GM12878 (cell line): ENCODE results near the gene TCTN1. TPM values are rescaled to one million over a fixed set of nuclear protein-coding genes. Genes with fewer than 3 reads are reported as not detected.
A peak's percentile ranks its signal among the peaks of the same experiment; 100 is the strongest.

Source experiments
- ETV6 ChIP-seq, 2 experiments: fragments of 450-650 bp in 1 of 2; IDR thresholded peaks in 1 of 2; conservative IDR thresholded peaks in 1 of 2; 2 replicates each; pipeline ENCODE4 v1.6.1; 2014; ENCODE audit warnings: antibody characterized with exemption in 1 of 2, borderline replicate concordance in 1 of 2, low read depth in 1 of 2, mild to moderate bottlenecking in 1 of 2, moderate library complexity in 1 of 2
- MYC ChIP-seq: IDR thresholded peaks from 2 replicates; pipeline ENCODE4 v1.6.1; 2011; ENCODE audit warnings: mild to moderate bottlenecking, low read length, moderate library complexity, inconsistent platforms; ENCODE audit not compliant: insufficient read depth, insufficient replicate concordance, insufficient read length, severe bottlenecking
- RAD21 ChIP-seq: IDR thresholded peaks from 2 replicates; pipeline ENCODE4 v1.6.1; 2011; ENCODE audit warnings: mild to moderate bottlenecking, low read depth, low read length, moderate library complexity; ENCODE audit not compliant: insufficient read depth
- YY1 ChIP-seq: IDR thresholded peaks from 2 replicates; pipeline ENCODE4 v1.6.1; 2011; ENCODE audit warnings: low read depth, mild to moderate bottlenecking, low read length
- ZZZ3 ChIP-seq: IDR thresholded peaks from 2 replicates; pipeline ENCODE4 v1.6.1; 2011; ENCODE audit warnings: low read depth; ENCODE audit not compliant: control insufficient read depth, insufficient read length
- polyA plus RNA-seq, 11 experiments: library from polyadenylated mRNA; depleted of rRNA in 4 of 11; unstranded in 6 of 11; stranded (reverse) in 5 of 11; fragments of >200 nt; fragmentation: Nextera tagmentation in 4 of 11; fragmentation: Illumina TruSeq in 1 of 11; extraction: Ambion mirVana in 4 of 11; extraction: Trizol in 1 of 11; gene quantifications; 1 replicate in 1 of 11; 2 replicates in 10 of 11; pipeline versions ENCODE4 v1.2.1 to v1.2.3, GENCODE V29; 2011 to 2016; ENCODE audit warnings: inconsistent platforms in 2 of 11, missing spikeins in 2 of 11, low read depth in 1 of 11
- total RNA-seq, 4 experiments: library from RNA; depleted of rRNA in 3 of 4; stranded (reverse); fragments of >200 nt in 3 of 4; fragmentation: Illumina TruSeq in 1 of 4; extraction: Trizol in 1 of 4; gene quantifications; 2 replicates each; pipeline versions ENCODE4 v1.2.1 to v1.2.3, GENCODE V29; 2013 to 2021
- TF ChIP-seq, protein P1 (sequence below): fragments of 450-650 bp; IDR thresholded peaks from 2 replicates; pipeline ENCODE4 v1.6.1; 2016; ENCODE audit warnings: mild to moderate bottlenecking, moderate library complexity, borderline replicate concordance

TCTN1 gene
- total and polyA plus RNA-seq, 10 of the 15 experiments (the other 5 are each of a cell fraction or from before 2014, with no cell fraction given) = 8.8 to 23.5 (median 15.3) TPM

DNA sequence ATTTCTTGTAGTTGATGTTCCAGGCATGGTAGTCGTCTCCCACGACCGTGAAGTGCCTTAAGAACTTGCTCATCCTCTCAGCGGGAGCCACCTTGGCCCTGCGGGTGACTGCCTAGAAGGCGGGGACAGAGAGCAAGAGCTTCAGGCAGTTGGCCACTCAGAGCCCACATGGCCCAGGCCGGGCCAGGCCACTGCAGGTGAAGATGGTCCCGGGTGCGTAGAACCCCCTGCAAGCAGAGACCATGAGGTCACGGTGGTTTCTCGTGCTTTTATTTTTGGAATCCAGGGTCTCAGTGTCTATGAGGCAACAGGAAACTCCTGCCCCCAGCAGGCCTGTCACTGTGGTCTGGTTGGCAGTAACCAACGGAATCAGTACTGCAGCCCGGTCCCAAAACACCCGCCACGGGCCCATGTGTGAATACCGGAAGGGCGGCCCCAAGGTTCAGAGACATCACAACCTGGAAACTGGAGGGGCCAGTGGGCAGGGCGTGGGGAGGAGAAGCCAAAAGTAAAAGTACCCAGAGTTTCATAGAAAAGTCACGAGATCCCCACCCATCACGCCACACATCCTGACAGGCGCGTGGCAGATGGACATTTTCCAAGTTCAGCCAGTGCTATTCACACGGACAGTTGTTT, 47.5 kb downstream of the TCTN1 start (continued):
- TF ChIP-seq, protein P1, sequence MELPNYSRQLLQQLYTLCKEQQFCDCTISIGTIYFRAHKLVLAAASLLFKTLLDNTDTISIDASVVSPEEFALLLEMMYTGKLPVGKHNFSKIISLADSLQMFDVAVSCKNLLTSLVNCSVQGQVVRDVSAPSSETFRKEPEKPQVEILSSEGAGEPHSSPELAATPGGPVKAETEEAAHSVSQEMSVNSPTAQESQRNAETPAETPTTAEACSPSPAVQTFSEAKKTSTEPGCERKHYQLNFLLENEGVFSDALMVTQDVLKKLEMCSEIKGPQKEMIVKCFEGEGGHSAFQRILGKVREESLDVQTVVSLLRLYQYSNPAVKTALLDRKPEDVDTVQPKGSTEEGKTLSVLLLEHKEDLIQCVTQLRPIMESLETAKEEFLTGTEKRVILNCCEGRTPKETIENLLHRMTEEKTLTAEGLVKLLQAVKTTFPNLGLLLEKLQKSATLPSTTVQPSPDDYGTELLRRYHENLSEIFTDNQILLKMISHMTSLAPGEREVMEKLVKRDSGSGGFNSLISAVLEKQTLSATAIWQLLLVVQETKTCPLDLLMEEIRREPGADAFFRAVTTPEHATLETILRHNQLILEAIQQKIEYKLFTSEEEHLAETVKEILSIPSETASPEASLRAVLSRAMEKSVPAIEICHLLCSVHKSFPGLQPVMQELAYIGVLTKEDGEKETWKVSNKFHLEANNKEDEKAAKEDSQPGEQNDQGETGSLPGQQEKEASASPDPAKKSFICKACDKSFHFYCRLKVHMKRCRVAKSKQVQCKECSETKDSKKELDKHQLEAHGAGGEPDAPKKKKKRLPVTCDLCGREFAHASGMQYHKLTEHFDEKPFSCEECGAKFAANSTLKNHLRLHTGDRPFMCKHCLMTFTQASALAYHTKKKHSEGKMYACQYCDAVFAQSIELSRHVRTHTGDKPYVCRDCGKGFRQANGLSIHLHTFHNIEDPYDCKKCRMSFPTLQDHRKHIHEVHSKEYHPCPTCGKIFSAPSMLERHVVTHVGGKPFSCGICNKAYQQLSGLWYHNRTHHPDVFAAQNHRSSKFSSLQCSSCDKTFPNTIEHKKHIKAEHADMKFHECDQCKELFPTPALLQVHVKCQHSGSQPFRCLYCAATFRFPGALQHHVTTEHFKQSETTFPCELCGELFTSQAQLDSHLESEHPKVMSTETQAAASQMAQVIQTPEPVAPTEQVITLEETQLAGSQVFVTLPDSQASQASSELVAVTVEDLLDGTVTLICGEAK = peak; percentile 53; the same call in 1 of the 2 replicates
- TF ChIP-seq ZZZ3 (no peak), MYC (no peak), RAD21 (peak; percentile 18; the same call in 1 of the 2 replicates), YY1 (no peak; the same call in 1 of the 2 replicates), ETV6 (conservative IDR thresholded peaks at IDR 0.05 in 1 of 2, IDR thresholded peaks at IDR 0.05 in 1 of 2; ENCODE audit: borderline replicate concordance in 1 of 2, low read depth in 1 of 2) (peak in 1 of 2 experiments; percentile 83; a peak in 1 of 4 replicates)
